K562 (cell line): Measurements from ENCODE around the gene PDZRN3. TPM values are rescaled to one million over a fixed set of nuclear protein-coding genes. Genes with fewer than 3 reads are reported as not detected.

Source experiments
- ATAC-seq: fragments of 200-7000 bp; cut with Tn5 transposase; 3 replicates; pipeline ENCODE4 v1.9.1; 2020; ENCODE audit warnings: moderate library complexity
- BruUV-seq: library from RNA; stranded (reverse); fragments of 400-500 nt; replicated peaks from 2 replicates; lab custom pipeline; 2021; lab: Mats Ljungman, UMichigan
- CTCF ChIA-PET: fragments of 300-600 bp; formaldehyde crosslinking; extraction: SDS; loops from one replicate; lab custom pipeline; 2021; ENCODE audit warnings: low intra/inter-chr PET ratio; lab: Yijun Ruan, JAX
- POLR2A ChIA-PET: fragments of 300-600, 350-650 bp; sonication (Branson Sonifier 250); formaldehyde crosslinking; extraction: SDS; loops from one replicate; lab custom pipeline; 2021; ENCODE audit warnings: antibody characterized with exemption, inconsistent platforms; lab: Yijun Ruan, JAX
- DNase-seq, 4 experiments: peaks; one replicate each; pipeline versions ENCODE4 v3.0.0 to v3.0.0-alpha.2; 2011 to 2018; ENCODE audit warnings: low spot score in 3 of 4, mixed read lengths in 3 of 4; ENCODE audit errors: extremely low read depth in 1 of 4
- FAIRE-seq: peaks from 2 replicates; lab custom pipeline; 2011; peaks lifted over from hg19 to GRCh38; lab: Jason Lieb, UNC
- H2AFZ ChIP-seq: 2 replicates; pipeline ENCODE4 v1.6.0; 2011; ENCODE audit warnings: low read depth, low read length, control low read depth, inconsistent platforms
- H3K27ac ChIP-seq: fragments of 200-600 bp; 3 replicates; pipeline ENCODE4 v1.8.0; 2011; ENCODE audit warnings: low read depth, mild to moderate bottlenecking, control low read depth, inconsistent platforms, low read length, moderate library complexity, mixed read lengths; ENCODE audit errors: extremely low read depth
- H3K27me3 ChIP-seq, 2 experiments: fragments of 300-600 bp in 1 of 2; 2 replicates in 1 of 2; 3 replicates in 1 of 2; pipeline versions ENCODE4 v1.6.0 to v1.8.0; 2011; ENCODE audit warnings: inconsistent platforms in 2 of 2, low read length in 2 of 2, mild to moderate bottlenecking in 1 of 2, mixed read lengths in 1 of 2, moderate library complexity in 1 of 2; ENCODE audit not compliant: control insufficient read depth in 2 of 2, insufficient read depth in 2 of 2
- H3K36me3 ChIP-seq: fragments of 300-600 bp; 3 replicates; pipeline ENCODE4 v1.8.0; 2011; ENCODE audit warnings: mild to moderate bottlenecking, low read length, inconsistent platforms; ENCODE audit not compliant: control insufficient read depth, insufficient read depth
- H3K4me1 ChIP-seq, 2 experiments: fragments of 200-600 bp in 1 of 2; replicated peaks in 1 of 2; 2 replicates in 1 of 2; 3 replicates in 1 of 2; pipeline versions ENCODE4 v1.5.1 to v1.8.0; 2011; ENCODE audit warnings: inconsistent platforms in 2 of 2, low read length in 2 of 2, mild to moderate bottlenecking in 1 of 2, mixed read lengths in 1 of 2, moderate library complexity in 1 of 2; ENCODE audit not compliant: control insufficient read depth in 2 of 2, insufficient read depth in 2 of 2
- H3K4me2 ChIP-seq: 2 replicates; pipeline ENCODE4 v1.6.1; 2011; ENCODE audit warnings: low read length, control low read depth, inconsistent platforms, mixed read lengths; ENCODE audit not compliant: insufficient read depth
- H3K4me3 ChIP-seq: fragments of 200-600 bp; sonication (generic), shearing (Covaris generic); 2 replicates; pipeline ENCODE4 v1.5.1; 2016; ENCODE audit warnings: control low read depth, inconsistent platforms
- H3K79me2 ChIP-seq: fragments of 200-600 bp; 3 replicates; pipeline ENCODE4 v1.8.0; 2011; ENCODE audit warnings: low read length, inconsistent platforms; ENCODE audit not compliant: control insufficient read depth, insufficient read depth
- H3K9ac ChIP-seq, 2 experiments: 2 replicates each; pipeline versions ENCODE4 v1.6.0 to v1.6.1; 2011; ENCODE audit warnings: low read depth in 2 of 2, low read length in 2 of 2, control low read depth in 1 of 2, inconsistent platforms in 1 of 2, mild to moderate bottlenecking in 1 of 2, mixed read lengths in 1 of 2; ENCODE audit not compliant: insufficient read depth in 1 of 2
- H3K9me1 ChIP-seq: one replicate; pipeline ENCODE4 v1.6.0; 2011; ENCODE audit warnings: inconsistent platforms, mild to moderate bottlenecking, low read length, moderate library complexity; ENCODE audit not compliant: control insufficient read depth, insufficient read depth
- H3K9me3 ChIP-seq: replicated peaks from 2 replicates; pipeline ENCODE4 v1.5.1; 2011; ENCODE audit warnings: low read depth, low read length, inconsistent platforms; ENCODE audit not compliant: control insufficient read depth, insufficient read depth
- H4K20me1 ChIP-seq: replicated peaks from 2 replicates; pipeline ENCODE4 v1.6.1; 2011; ENCODE audit warnings: low read length, inconsistent platforms, mixed read lengths; ENCODE audit not compliant: control insufficient read depth, insufficient read depth
- CBFA2T2 ChIP-seq: fragments of 450-650 bp; conservative IDR thresholded peaks from 2 replicates; pipeline ENCODE4 v1.6.1; 2017; ENCODE audit warnings: mild to moderate bottlenecking
- CHAMP1 ChIP-seq: fragments of 450-650 bp; IDR thresholded peaks from 2 replicates; pipeline ENCODE4 v1.6.1; 2016; ENCODE audit warnings: mild to moderate bottlenecking
- FUS ChIP-seq: fragments of 200-400 bp; formaldehyde crosslinking; optimal IDR thresholded peaks from 2 replicates; pipeline ENCODE3; 2017; ENCODE audit warnings: low read depth, low read length
- HLTF ChIP-seq: fragments of 450-650 bp; IDR thresholded peaks from 2 replicates; pipeline ENCODE4 v1.6.1; 2016
- NCOA6 ChIP-seq: fragments of 450-650 bp; IDR thresholded peaks from 2 replicates; pipeline ENCODE4 v1.6.1; 2017; ENCODE audit warnings: mild to moderate bottlenecking
- PCBP1 ChIP-seq: fragments of 200-400 bp; formaldehyde crosslinking; IDR thresholded peaks from 2 replicates; pipeline ENCODE4 v1.6.1; 2018; ENCODE audit warnings: mild to moderate bottlenecking, low read depth, low read length; ENCODE audit not compliant: poor library complexity, severe bottlenecking
- PHTF2 ChIP-seq: fragments of 250-450 bp; sonication (Bioruptor Pico); IDR thresholded peaks from 2 replicates; pipeline ENCODE4 v1.5.0; 2021; ENCODE audit warnings: mild to moderate bottlenecking
- SIN3A ChIP-seq, 2 experiments: fragments of 150-350 bp in 1 of 2; IDR thresholded peaks; 2 replicates each; pipeline ENCODE4 v1.6.1; 2011 to 2016; ENCODE audit warnings: borderline replicate concordance in 2 of 2, low read depth in 2 of 2, low read length in 2 of 2, mild to moderate bottlenecking in 2 of 2, moderate library complexity in 2 of 2; ENCODE audit not compliant: control insufficient read depth in 1 of 2
- SIRT6 ChIP-seq: IDR thresholded peaks from one replicate; pipeline ENCODE4 v1.6.1; 2012; ENCODE audit warnings: low read depth, mild to moderate bottlenecking, control low read depth, inconsistent platforms, low read length, moderate library complexity
- SIX5 ChIP-seq, 2 experiments: IDR thresholded peaks; 2 replicates each; pipeline ENCODE4 v1.6.1; 2011; ENCODE audit warnings: low read length in 2 of 2, borderline replicate concordance in 1 of 2, low read depth in 1 of 2, mild to moderate bottlenecking in 1 of 2, moderate library complexity in 1 of 2; ENCODE audit not compliant: insufficient read depth in 1 of 2
- STAT5B ChIP-seq: fragments of 250-450 bp; sonication (Bioruptor Pico); IDR thresholded peaks from 2 replicates; pipeline ENCODE4 v1.8.0; 2021; ENCODE audit warnings: mild to moderate bottlenecking, inconsistent platforms
- TFAM ChIP-seq: fragments of 250-450 bp; sonication (Bioruptor Pico); conservative IDR thresholded peaks from 2 replicates; pipeline ENCODE4 v1.5.0; 2021; ENCODE audit warnings: mild to moderate bottlenecking, moderate library complexity
- USF1 ChIP-seq: sonication (generic); formaldehyde crosslinking; IDR thresholded peaks from 2 replicates; pipeline ENCODE4 v1.9.0; 2022; ENCODE audit warnings: mild to moderate bottlenecking, missing genetic modification reagents
- ZNF121 ChIP-seq: sonication (generic); formaldehyde crosslinking; conservative IDR thresholded peaks from 2 replicates; pipeline ENCODE4 v1.8.0; 2022; ENCODE audit warnings: missing genetic modification reagents
- ZNF274 ChIP-seq: IDR thresholded peaks from 2 replicates; pipeline ENCODE4 v1.6.1; 2011; ENCODE audit warnings: low read depth, mild to moderate bottlenecking, low read length, moderate library complexity, borderline replicate concordance
- WGBS: fragments of 100-300 bp; shearing (Covaris generic); methylation state at CpG from one replicate; pipeline ENCODE4 v1.1.6; 2016; ENCODE audit warnings: low coverage, mixed read lengths; ENCODE audit not compliant: insufficient coverage; ENCODE audit errors: missing lambda C conversion rate; 5-methylcytosine and 5-hydroxymethylcytosine counted together
- in situ Hi-C: fragments of 300-500 bp; cut with MboI; formaldehyde crosslinking; loops from 4 replicates; pipeline ENCODE4 v1.15.0; 2018; ENCODE audit warnings: inconsistent platforms, mixed read lengths
- intact Hi-C: fragments of 100-400 bp; cut with micrococcal nuclease; formaldehyde crosslinking; loops from 2 replicates; pipeline ENCODE4 v1.14.2; 2022
- polyA plus RNA-seq, 8 experiments: library from polyadenylated mRNA; depleted of rRNA in 4 of 8; stranded (reverse) in 5 of 8; unstranded in 3 of 8; fragments of >200 nt; fragmentation: Nextera tagmentation in 2 of 8; fragmentation: Illumina TruSeq in 1 of 8; extraction: Ambion mirVana in 2 of 8; extraction: Trizol in 1 of 8; gene quantifications; 2 replicates each; pipeline versions ENCODE4 v1.2.1 to v1.2.3, GENCODE V29; 2011 to 2014; ENCODE audit warnings: inconsistent platforms in 1 of 8, missing spikeins in 1 of 8
- total RNA-seq, 7 experiments: library from RNA; depleted of rRNA in 6 of 7; stranded (reverse); fragments of >200 nt in 6 of 7; fragmentation: Illumina TruSeq in 2 of 7; extraction: Trizol in 2 of 7; gene quantifications; 2 replicates each; pipeline versions ENCODE4 v1.2.1 to v1.2.3, GENCODE V29; 2011 to 2021; ENCODE audit warnings: low replicate concordance in 1 of 7

The PDZRN3 gene
- total and polyA plus RNA-seq, 9 of the 15 experiments (the other 6 are each of a cell fraction or from before 2014, with no cell fraction given): 0.16 TPM; not detected in 8

- Histone ChIP-seq H2AFZ (no peak overlapping the region), H3K4me1 (no peaks in the 10 kb centered on the region), H3K9ac (no peak overlapping the region), H3K27me3 (no peaks in the 10 kb centered on the region), H3K4me2 (no peak overlapping the region), H3K36me3 (no peaks in the 10 kb centered on the region), H3K4me3 (no peak overlapping the region), H3K27ac (no peak overlapping the region), H3K79me2 (no peaks in the 10 kb centered on the region), H4K20me1 (no peaks in the 10 kb centered on the region), H3K9me3 (no peaks in the 10 kb centered on the region), H3K9me1 (no peaks in the 10 kb centered on the region)
- in situ Hi-C loops (no loop called here), intact Hi-C loops (no loop called here)
- 2% methylated on average over 9 of the region's 9 CpGs for WGBS
- TF ChIP-seq NCOA6: no peak
- no peak for TF ChIP-seq TFAM (CRISPR knock-in tag)
- TF ChIP-seq CBFA2T2: no peak
- TF ChIP-seq STAT5B (CRISPR knock-in tag): no peak
- TF ChIP-seq PCBP1: no peak
- POLR2A ChIA-PET: interaction anchor here (0.7 kb wide), 1 partner anchor 375 kb away, joined by 3 read pairs; no protein-coding TSS in a partner anchor
- FAIRE-seq (no peak), DNase-seq (no peak), ATAC-seq (no peak)
- CTCF ChIA-PET: no interaction called here
- BruUV-seq: no TSS peak
These were observed 75.6 kb downstream of the PDZRN3 start for GRCh38 chr3:73549051-73549600.

GRCh38 chr3:73548436-73548835 lies 76.3 kb downstream of the PDZRN3 start:
- CTCF ChIA-PET: no interaction called here
- in situ Hi-C loops: no loop called here
- Histone ChIP-seq H3K36me3 (no peaks in the 10 kb centered on the region), H3K9me3 (no peaks in the 10 kb centered on the region), H3K9ac (no peak overlapping the region), H3K27me3 (no peaks in the 10 kb centered on the region), H3K9me1 (no peaks in the 10 kb centered on the region), H3K4me2 (no peak overlapping the region), H3K4me1 (no peaks in the 10 kb centered on the region), H2AFZ (no peak overlapping the region), H4K20me1 (no peaks in the 10 kb centered on the region), H3K4me3 (no peak overlapping the region), H3K27ac (no peak overlapping the region), H3K79me2 (no peaks in the 10 kb centered on the region)
- WGBS: 0% methylated on average over 3 of the region's 3 CpGs
- no peak for DNase-seq
- no TSS peak for BruUV-seq
- no peak for ATAC-seq
- intact Hi-C loops: no loop called here
- POLR2A ChIA-PET: no interaction called here
- FAIRE-seq: no peak
- no peak for TF ChIP-seq ZNF274
- TF ChIP-seq PHTF2 (CRISPR knock-in tag): no peak
- TF ChIP-seq ZNF121 (CRISPR knock-in tag): no peak
- no peak for TF ChIP-seq HLTF
- TF ChIP-seq SIN3A (IDR thresholded peaks at IDR 0.05; ENCODE audit: borderline replicate concordance in 2 of 2, control insufficient read depth in 1 of 2, low read depth in 2 of 2, low read length in 2 of 2): no peak
- no peak for TF ChIP-seq FUS
- TF ChIP-seq SIX5 (IDR thresholded peaks at IDR 0.05; ENCODE audit: borderline replicate concordance in 1 of 2, insufficient read depth in 1 of 2, low read depth in 1 of 2, low read length in 2 of 2): no peak
- no peak for TF ChIP-seq CHAMP1
- no peak for TF ChIP-seq USF1 (CRISPR knock-in tag)
- TF ChIP-seq SIRT6: no peak
